H1 (cell line): ENCODE measurements around the gene HDHD3. TPM values are rescaled to one million over a fixed set of nuclear protein-coding genes. Genes with fewer than 3 reads are reported as not detected.

Experiments used
- CTCF ChIA-PET: fragments of 300-600 bp; sonication (Branson Sonifier 250); formaldehyde crosslinking; loops from one replicate; lab custom pipeline; 2021; ENCODE audit not compliant: partially characterized antibody; lab: Charles Lee
- POLR2A ChIA-PET: fragments of 300-600 bp; sonication (Branson Sonifier 250); formaldehyde crosslinking; loops from one replicate; lab custom pipeline; 2021; ENCODE audit warnings: inconsistent platforms; ENCODE audit not compliant: partially characterized antibody; lab: Charles Lee
- DNase-seq, 2 experiments: peaks; one replicate each; pipeline versions ENCODE4 v3.0.0 to v3.0.0-alpha.2; 2010 to 2022; ENCODE audit warnings: low spot score in 2 of 2, low read depth in 1 of 2, mixed read lengths in 1 of 2
- FAIRE-seq: peaks from 2 replicates; lab custom pipeline; 2011; peaks lifted over from hg19 to GRCh38; lab: Jason Lieb, UNC
- H2AFZ ChIP-seq: 2 replicates; pipeline ENCODE4 v1.8.1; 2012; ENCODE audit warnings: low read length, inconsistent platforms
- H2AK5ac ChIP-seq: 2 replicates; pipeline ENCODE4 v1.6.1; 2013; ENCODE audit warnings: low read depth, low read length
- H2BK120ac ChIP-seq: replicated peaks from 2 replicates; pipeline ENCODE3; 2013; ENCODE audit warnings: low read depth, low read length, inconsistent platforms
- H2BK12ac ChIP-seq: 2 replicates; pipeline ENCODE4 v1.6.1; 2013; ENCODE audit warnings: low read depth, low read length
- H2BK15ac ChIP-seq: 2 replicates; pipeline ENCODE4 v1.6.1; 2013; ENCODE audit warnings: low read length
- H2BK20ac ChIP-seq: 2 replicates; pipeline ENCODE4 v1.6.1; 2013; ENCODE audit warnings: low read length
- H2BK5ac ChIP-seq: 2 replicates; pipeline ENCODE4 v1.6.1; 2013; ENCODE audit warnings: low read depth, low read length
- H3K14ac ChIP-seq: 2 replicates; pipeline ENCODE4 v1.6.1; 2013; ENCODE audit warnings: inconsistent platforms; ENCODE audit not compliant: insufficient read length
- H3K18ac ChIP-seq: 2 replicates; pipeline ENCODE4 v1.6.1; 2013; ENCODE audit warnings: low read length; ENCODE audit errors: extremely low read depth
- H3K23ac ChIP-seq: 2 replicates; pipeline ENCODE4 v1.6.1; 2013; ENCODE audit warnings: inconsistent platforms; ENCODE audit not compliant: insufficient read length
- H3K23me2 ChIP-seq: 2 replicates; pipeline ENCODE4 v1.6.1; 2013; ENCODE audit warnings: low read depth, low read length
- H3K27ac ChIP-seq: 2 replicates; pipeline ENCODE4 v1.6.1; 2011; ENCODE audit warnings: low read depth, low read length, inconsistent platforms
- H3K27me3 ChIP-seq, 4 experiments: replicated peaks in 1 of 4; 1 replicate in 1 of 4; 2 replicates in 3 of 4; pipeline versions ENCODE4 v1.6.1 to v1.8.1; 2011 to 2013; ENCODE audit warnings: low read length in 3 of 4, mild to moderate bottlenecking in 3 of 4, inconsistent platforms in 2 of 4, mixed read lengths in 2 of 4, moderate library complexity in 1 of 4; ENCODE audit not compliant: control insufficient read depth in 3 of 4, insufficient read depth in 3 of 4; ENCODE audit errors: extremely low read depth in 1 of 4
- H3K36me3 ChIP-seq, 4 experiments: 2 replicates each; pipeline versions ENCODE4 v1.6.1 to v1.8.1; 2011 to 2013; ENCODE audit warnings: mild to moderate bottlenecking in 4 of 4, low read length in 3 of 4, moderate library complexity in 2 of 4, control low read depth in 1 of 4, inconsistent platforms in 1 of 4; ENCODE audit not compliant: insufficient read depth in 4 of 4, control insufficient read depth in 2 of 4
- H3K4ac ChIP-seq: replicated peaks from 2 replicates; pipeline ENCODE3; 2013; ENCODE audit warnings: low read length, low read depth, mixed read lengths, inconsistent platforms; ENCODE audit not compliant: insufficient read length
- H3K4me1 ChIP-seq, 4 experiments: replicated peaks in 1 of 4; 1 replicate in 1 of 4; 2 replicates in 3 of 4; pipeline versions ENCODE4 v1.6.1 to v1.8.1; 2011 to 2013; ENCODE audit warnings: low read length in 3 of 4, inconsistent platforms in 2 of 4, mixed read lengths in 1 of 4; ENCODE audit not compliant: insufficient read depth in 4 of 4, control insufficient read depth in 3 of 4
- H3K4me2 ChIP-seq, 2 experiments: 2 replicates each; pipeline versions ENCODE4 v1.6.1 to v1.8.1; 2011 to 2013; ENCODE audit warnings: low read depth in 2 of 2, low read length in 2 of 2, control low read depth in 1 of 2, inconsistent platforms in 1 of 2, mild to moderate bottlenecking in 1 of 2; ENCODE audit not compliant: insufficient read depth in 1 of 2
- H3K4me3 ChIP-seq, 4 experiments: fragments of 200-600, 300-600 bp in 1 of 4; sonication (generic), shearing (Covaris generic), sonication (Bioruptor Twin) in 1 of 4; 2 replicates each; pipeline versions ENCODE4 v1.5.1 to v1.8.1; 2011 to 2016; ENCODE audit warnings: low read length in 4 of 4, low read depth in 3 of 4, control low read depth in 2 of 4, inconsistent platforms in 2 of 4, mild to moderate bottlenecking in 2 of 4, mixed read lengths in 1 of 4, moderate library complexity in 1 of 4; ENCODE audit not compliant: insufficient read depth in 2 of 4; ENCODE audit errors: extremely low read depth in 1 of 4
- H3K56ac ChIP-seq: replicated peaks from 2 replicates; pipeline ENCODE3; 2013; ENCODE audit warnings: low read depth, mild to moderate bottlenecking, mixed read lengths, low read length, inconsistent platforms; ENCODE audit not compliant: insufficient read length
- H3K79me1 ChIP-seq: 2 replicates; pipeline ENCODE4 v1.6.1; 2013; ENCODE audit warnings: low read depth, low read length, control low read depth
- H3K79me2 ChIP-seq, 2 experiments: 2 replicates each; pipeline versions ENCODE4 v1.6.1 to v1.8.1; 2012 to 2013; ENCODE audit warnings: low read length in 2 of 2, mild to moderate bottlenecking in 2 of 2, inconsistent platforms in 1 of 2; ENCODE audit not compliant: insufficient read depth in 2 of 2, control insufficient read depth in 1 of 2
- H3K9ac ChIP-seq, 4 experiments: replicated peaks in 1 of 4; 1 replicate in 1 of 4; 2 replicates in 3 of 4; pipeline versions ENCODE4 v1.6.1 to v1.8.1; 2011 to 2013; ENCODE audit warnings: low read depth in 3 of 4, low read length in 3 of 4, control low read depth in 2 of 4, mild to moderate bottlenecking in 2 of 4, moderate library complexity in 2 of 4, inconsistent platforms in 1 of 4; ENCODE audit errors: extremely low read depth in 1 of 4
- H3K9me3 ChIP-seq, 2 experiments: 2 replicates each; pipeline versions ENCODE4 v1.6.1 to v1.8.1; 2012 to 2013; ENCODE audit warnings: mild to moderate bottlenecking in 2 of 2, moderate library complexity in 2 of 2, control low read depth in 1 of 2, inconsistent platforms in 1 of 2, low read depth in 1 of 2, low read length in 1 of 2, mixed read lengths in 1 of 2; ENCODE audit not compliant: insufficient read depth in 2 of 2
- H4K20me1 ChIP-seq, 2 experiments: replicated peaks in 1 of 2; 2 replicates each; pipeline versions ENCODE3 to v1.8.1; 2011 to 2013; ENCODE audit warnings: inconsistent platforms in 2 of 2, low read length in 2 of 2, mild to moderate bottlenecking in 1 of 2; ENCODE audit not compliant: insufficient read depth in 2 of 2, control insufficient read depth in 1 of 2
- H4K5ac ChIP-seq: 2 replicates; pipeline ENCODE4 v1.6.1; 2013; ENCODE audit warnings: low read length, low read depth, mixed read lengths, inconsistent platforms; ENCODE audit not compliant: insufficient read length
- H4K8ac ChIP-seq: 2 replicates; pipeline ENCODE4 v1.8.0; 2013; ENCODE audit warnings: mild to moderate bottlenecking, moderate library complexity, low read length, inconsistent platforms; ENCODE audit not compliant: insufficient read depth; ENCODE audit errors: extremely low read depth
- H4K91ac ChIP-seq: replicated peaks from 2 replicates; pipeline ENCODE3; 2013; ENCODE audit warnings: low read length, mixed read lengths, inconsistent platforms; ENCODE audit not compliant: insufficient read length
- BACH1 ChIP-seq: IDR thresholded peaks from 2 replicates; pipeline ENCODE4 v1.6.1; 2012; ENCODE audit warnings: low read length, improper control_type of control experiment
- CBX5 ChIP-seq: fragments of 300-800, 300-1000 bp; sonication (generic); IDR thresholded peaks from 2 replicates; pipeline ENCODE4 v1.7.1; 2016; ENCODE audit warnings: antibody characterized with exemption, low read length, low read depth
- CREB1 ChIP-seq: IDR thresholded peaks from 2 replicates; pipeline ENCODE4 v1.6.1; 2012; ENCODE audit warnings: inconsistent platforms
- GABPA ChIP-seq: IDR thresholded peaks from 2 replicates; pipeline ENCODE4 v1.6.1; 2011; ENCODE audit warnings: mild to moderate bottlenecking, low read length, moderate library complexity, borderline replicate concordance; ENCODE audit not compliant: insufficient read depth
- GTF2F1 ChIP-seq: IDR thresholded peaks from 2 replicates; pipeline ENCODE4 v1.6.1; 2012; ENCODE audit warnings: low read depth, low read length, improper control_type of control experiment, borderline replicate concordance
- RNF2 ChIP-seq: fragments of 200-900, 300-1000 bp; sonication (generic); IDR thresholded peaks from 2 replicates; pipeline ENCODE4 v1.7.1; 2016; ENCODE audit warnings: borderline replicate concordance, low read depth, mild to moderate bottlenecking, antibody characterized with exemption, low read length; ENCODE audit not compliant: poor library complexity, severe bottlenecking; ENCODE audit errors: missing control alignments
- SP2 ChIP-seq: IDR thresholded peaks from 2 replicates; pipeline ENCODE4 v1.6.1; 2012; ENCODE audit warnings: mild to moderate bottlenecking, low read length, inconsistent platforms
- TAF1 ChIP-seq: IDR thresholded peaks from 2 replicates; pipeline ENCODE4 v1.6.1; 2011; ENCODE audit warnings: mild to moderate bottlenecking, low read depth, low read length
- TAF7 ChIP-seq: optimal IDR thresholded peaks from 2 replicates; pipeline ENCODE3; 2011; ENCODE audit warnings: low read depth, mild to moderate bottlenecking, inconsistent platforms, low read length, moderate library complexity, borderline replicate concordance
- TBP ChIP-seq: IDR thresholded peaks from 2 replicates; pipeline ENCODE4 v1.6.1; 2011; ENCODE audit warnings: low read depth, low read length, improper control_type of control experiment
- TCF12 ChIP-seq: IDR thresholded peaks from 2 replicates; pipeline ENCODE4 v1.6.1; 2011; ENCODE audit warnings: low read depth, mild to moderate bottlenecking, low read length
- YY1 ChIP-seq: IDR thresholded peaks from 2 replicates; pipeline ENCODE4 v1.6.1; 2011; ENCODE audit warnings: low read depth, mild to moderate bottlenecking, low read length
- whole genome bisulfite sequencing, 2 experiments: shearing (Covaris generic) in 1 of 2; methylation state at CpG; one replicate each; pipeline versions ENCODE4 v1.1.6 to v1.1.7; 2013 to 2015; ENCODE audit warnings: low lambda C conversion rate in 2 of 2, mixed read lengths in 2 of 2, inconsistent platforms in 1 of 2, low coverage in 1 of 2, missing lambda C conversion rate in 1 of 2; ENCODE audit not compliant: insufficient replicate concordance in 2 of 2, insufficient coverage in 1 of 2, insufficient read length in 1 of 2; ENCODE audit errors: extremely low coverage in 1 of 2, missing lambda C conversion rate in 1 of 2; 5-methylcytosine and 5-hydroxymethylcytosine counted together
- polyA plus RNA-seq, 7 experiments: library from polyadenylated mRNA; depleted of rRNA in 3 of 7; stranded (reverse) in 5 of 7; unstranded in 2 of 7; fragments of >200 nt in 5 of 7; fragments of 200-250 nt in 2 of 7; gene quantifications; 1 replicate in 5 of 7; 2 replicates in 1 of 7; 4 replicates in 1 of 7; pipeline versions ENCODE4 v1.2.1 to v1.2.3, GENCODE V29; 2011 to 2013; ENCODE audit warnings: missing spikeins in 2 of 7, mixed read lengths in 2 of 7
- total RNA-seq: library from RNA; stranded (reverse); fragmentation: NEBNext Ultra II Directional; extraction: Animal tissue kit (Norgen Biotek cat#: 25700); gene quantifications from 2 replicates; pipeline ENCODE4 v1.2.1, GENCODE V29; 2021

Gene HDHD3
- total and polyA plus RNA-seq, 2 of the 8 experiments (the other 6 are each of a cell fraction or from before 2014, with no cell fraction given): 12.1 to 25.3 TPM

DNA sequence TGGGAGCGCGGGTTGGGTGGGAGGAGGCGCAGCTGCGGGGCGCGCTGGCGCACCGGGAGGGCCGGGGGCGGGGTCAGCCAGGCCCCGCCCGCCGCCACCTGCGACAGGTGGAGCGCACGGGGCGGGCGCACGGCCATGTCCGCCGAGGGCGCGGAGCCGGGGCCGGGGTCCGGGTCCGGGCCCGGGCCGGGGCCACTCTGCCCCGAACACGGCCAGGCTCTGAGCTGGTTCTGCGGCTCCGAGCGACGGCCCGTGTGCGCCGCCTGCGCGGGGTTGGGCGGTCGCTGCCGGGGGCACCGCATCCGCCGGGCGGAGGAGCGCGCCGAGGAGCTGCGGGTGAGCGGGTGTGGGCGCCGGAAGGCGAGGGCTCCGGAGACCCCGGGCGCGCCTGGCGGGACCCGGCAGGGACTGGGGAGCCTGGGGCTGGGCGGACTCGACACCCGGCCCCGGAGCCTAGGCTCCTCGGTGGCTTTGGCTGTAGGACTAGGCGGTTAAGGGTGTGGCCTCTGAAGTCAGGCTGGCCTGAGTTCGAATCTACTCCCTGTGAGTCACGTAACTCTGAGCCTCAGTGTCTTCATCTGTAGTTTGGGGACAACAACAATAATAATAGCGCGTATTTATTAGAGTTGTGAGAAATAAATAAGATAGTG, 27.2 kb downstream of the HDHD3 start, which contains the start of gene BSPRY:
BSPRY (plus strand) TSS at position 97 of the 650 bp plus-strand sequence; CDS start at position 136, 39 bp downstream.
- Histone ChIP-seq H3K27ac (no peak within 1 kb of the TSS), H3K79me1 (no peaks in the 10 kb centered on the region; the same call in none of the 2 replicates), H3K4ac (no peak within 1 kb of the TSS), H2AK5ac (no peak within 1 kb of the TSS), H4K91ac (no peak within 1 kb of the TSS), H2AFZ (peak within 1 kb of the TSS; percentile 27), H2BK5ac (no peak within 1 kb of the TSS), H2BK12ac (no peak within 1 kb of the TSS), H3K79me2 (no peaks in the 10 kb centered on the region), H3K18ac (peak within 1 kb of the TSS; percentile 48), H4K5ac (no peak within 1 kb of the TSS), H3K27me3 (peaks cover 0 to 14% (median 2%) of the 10 kb centered on the region in 4 experiments; a peak in 5 of 7 replicates), H4K8ac (peak within 1 kb of the TSS; percentile 57; the same call in 1 of the 2 replicates), H3K36me3 (no peaks in the 10 kb centered on the region), H3K9me3 (no peaks in the 10 kb centered on the region), H3K56ac (no peak within 1 kb of the TSS), H4K20me1 (peaks cover 0 to 2% of the 10 kb centered on the region in 2 experiments), H2BK20ac (no peak within 1 kb of the TSS), H3K23me2 (peaks cover 11% of the 10 kb centered on the region; the same call in 1 of the 2 replicates), H3K23ac (no peak within 1 kb of the TSS), H2BK15ac (no peak within 1 kb of the TSS), H2BK120ac (no peak within 1 kb of the TSS), H3K4me2 (peak within 1 kb of the TSS; percentile 74 to 86), H3K9ac (peak within 1 kb of the TSS in 3 of 4 experiments; percentile 34 to 56 (median 48); a peak in 6 of 7 replicates), H3K4me3 (peak within 1 kb of the TSS; percentile 75 to 89 (median 76)), H3K14ac (no peak within 1 kb of the TSS), H3K4me1 (peaks cover 5 to 14% (median 10%) of the 10 kb centered on the region in 4 experiments)
- FAIRE-seq (no peak), DNase-seq (peak in 1 of 2 experiments; percentile 76)
- ChIA-PET POLR2A (interaction anchor here (0.8 to 2.8 kb wide), 12 partner anchors 9 to 343 kb away, joined by 3 to 11 read pairs (median 4); partner anchors contain the start of genes HDHD3 and WDR31), CTCF (interaction anchor here (0.5 to 4.0 kb wide), 12 partner anchors 9 to 238 kb away, joined by 3 to 12 read pairs (median 4); partner anchors contain the start of genes CDC26, PRPF4 and WDR31)
- 3% methylated on average over 42 of the region's 71 CpGs; no CpG with 5 or more reads in 1 of the 2 experiments for WGBS, 2 experiments
- TF ChIP-seq YY1 (peak; percentile 47; the same call in 1 of the 2 replicates), TCF12 (no peak), RNF2 (no peak), TAF1 (peak; percentile 65), CBX5 (no peak), BACH1 (no peak), CREB1 (no peak), GTF2F1 (no peak), TBP (0 out of 2 replicates have a peak, but pooled peaks have one; percentile 40), TAF7 (peak; percentile 39), SP2 (no peak), GABPA (no peak)
